Measurements from ENCODE around the gene TNFSF9.

The TNFSF9 gene

GRCh38 chr19:6516018-6516658 is 14.7 kb upstream of the TNFSF9 start (continued):
- no peak for TF ChIP-seq ZNF639 (tag by site-specific recombination; IDR thresholded peaks at IDR 0.05)
- TF ChIP-seq GLIS2 (tag by site-specific recombination; IDR thresholded peaks at IDR 0.05), result peak; percentile 22; the same call in 1 of the 2 replicates
- TF ChIP-seq ZNF792 (tag by site-specific recombination; IDR thresholded peaks at IDR 0.05), result no peak
- TF ChIP-seq KLF8 (tag by site-specific recombination; IDR thresholded peaks at IDR 0.05), result peak; percentile 50; the same call in 1 of the 2 replicates
- TF ChIP-seq KLF10 (tag by site-specific recombination; IDR thresholded peaks at IDR 0.05), result no peak
- TF ChIP-seq ZNF324 (tag by site-specific recombination; IDR thresholded peaks at IDR 0.05), result no peak
- TF ChIP-seq, protein P1, sequence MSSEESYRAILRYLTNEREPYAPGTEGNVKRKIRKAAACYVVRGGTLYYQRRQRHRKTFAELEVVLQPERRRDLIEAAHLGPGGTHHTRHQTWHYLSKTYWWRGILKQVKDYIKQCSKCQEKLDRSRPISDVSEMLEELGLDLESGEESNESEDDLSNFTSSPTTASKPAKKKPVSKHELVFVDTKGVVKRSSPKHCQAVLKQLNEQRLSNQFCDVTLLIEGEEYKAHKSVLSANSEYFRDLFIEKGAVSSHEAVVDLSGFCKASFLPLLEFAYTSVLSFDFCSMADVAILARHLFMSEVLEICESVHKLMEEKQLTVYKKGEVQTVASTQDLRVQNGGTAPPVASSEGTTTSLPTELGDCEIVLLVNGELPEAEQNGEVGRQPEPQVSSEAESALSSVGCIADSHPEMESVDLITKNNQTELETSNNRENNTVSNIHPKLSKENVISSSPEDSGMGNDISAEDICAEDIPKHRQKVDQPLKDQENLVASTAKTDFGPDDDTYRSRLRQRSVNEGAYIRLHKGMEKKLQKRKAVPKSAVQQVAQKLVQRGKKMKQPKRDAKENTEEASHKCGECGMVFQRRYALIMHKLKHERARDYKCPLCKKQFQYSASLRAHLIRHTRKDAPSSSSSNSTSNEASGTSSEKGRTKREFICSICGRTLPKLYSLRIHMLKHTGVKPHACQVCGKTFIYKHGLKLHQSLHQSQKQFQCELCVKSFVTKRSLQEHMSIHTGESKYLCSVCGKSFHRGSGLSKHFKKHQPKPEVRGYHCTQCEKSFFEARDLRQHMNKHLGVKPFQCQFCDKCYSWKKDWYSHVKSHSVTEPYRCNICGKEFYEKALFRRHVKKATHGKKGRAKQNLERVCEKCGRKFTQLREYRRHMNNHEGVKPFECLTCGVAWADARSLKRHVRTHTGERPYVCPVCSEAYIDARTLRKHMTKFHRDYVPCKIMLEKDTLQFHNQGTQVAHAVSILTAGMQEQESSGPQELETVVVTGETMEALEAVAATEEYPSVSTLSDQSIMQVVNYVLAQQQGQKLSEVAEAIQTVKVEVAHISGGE (tag by site-specific recombination; conservative IDR thresholded peaks at IDR 0.05; ENCODE audit: low read depth), result no peak
- TF ChIP-seq EGR2 (tag by site-specific recombination; IDR thresholded peaks at IDR 0.05; ENCODE audit: low read depth), result peak; percentile 98
- no peak for TF ChIP-seq ZNF169 (tag by site-specific recombination; IDR thresholded peaks at IDR 0.05)
- TF ChIP-seq KLF1 (tag by site-specific recombination; IDR thresholded peaks at IDR 0.05), result peak; percentile 59
- TF ChIP-seq ZBTB10 (tag by site-specific recombination; IDR thresholded peaks at IDR 0.05), result no peak
- no peak for TF ChIP-seq ZNF555 (tag by site-specific recombination; conservative IDR thresholded peaks at IDR 0.05)
- no peak; the same call in 1 of the 2 replicates for TF ChIP-seq ZNF366 (tag by site-specific recombination; conservative IDR thresholded peaks at IDR 0.05)
- TF ChIP-seq, protein P2, sequence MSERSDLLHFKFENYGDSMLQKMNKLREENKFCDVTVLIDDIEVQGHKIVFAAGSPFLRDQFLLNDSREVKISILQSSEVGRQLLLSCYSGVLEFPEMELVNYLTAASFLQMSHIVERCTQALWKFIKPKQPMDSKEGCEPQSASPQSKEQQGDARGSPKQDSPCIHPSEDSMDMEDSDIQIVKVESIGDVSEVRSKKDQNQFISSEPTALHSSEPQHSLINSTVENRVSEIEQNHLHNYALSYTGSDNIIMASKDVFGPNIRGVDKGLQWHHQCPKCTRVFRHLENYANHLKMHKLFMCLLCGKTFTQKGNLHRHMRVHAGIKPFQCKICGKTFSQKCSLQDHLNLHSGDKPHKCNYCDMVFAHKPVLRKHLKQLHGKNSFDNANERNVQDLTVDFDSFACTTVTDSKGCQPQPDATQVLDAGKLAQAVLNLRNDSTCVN (tag by site-specific recombination; optimal IDR thresholded peaks at IDR 0.05), result no peak
- TF ChIP-seq ZNF521 (tag by site-specific recombination; IDR thresholded peaks at IDR 0.05), result no peak
- no peak for TF ChIP-seq ZNF561 (tag by site-specific recombination; IDR thresholded peaks at IDR 0.05; ENCODE audit: borderline replicate concordance)
- TF ChIP-seq, protein P3, sequence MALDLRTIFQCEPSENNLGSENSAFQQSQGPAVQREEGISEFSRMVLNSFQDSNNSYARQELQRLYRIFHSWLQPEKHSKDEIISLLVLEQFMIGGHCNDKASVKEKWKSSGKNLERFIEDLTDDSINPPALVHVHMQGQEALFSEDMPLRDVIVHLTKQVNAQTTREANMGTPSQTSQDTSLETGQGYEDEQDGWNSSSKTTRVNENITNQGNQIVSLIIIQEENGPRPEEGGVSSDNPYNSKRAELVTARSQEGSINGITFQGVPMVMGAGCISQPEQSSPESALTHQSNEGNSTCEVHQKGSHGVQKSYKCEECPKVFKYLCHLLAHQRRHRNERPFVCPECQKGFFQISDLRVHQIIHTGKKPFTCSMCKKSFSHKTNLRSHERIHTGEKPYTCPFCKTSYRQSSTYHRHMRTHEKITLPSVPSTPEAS (tag by site-specific recombination; IDR thresholded peaks at IDR 0.05), result no peak
- TF ChIP-seq ZNF121 (tag by site-specific recombination; IDR thresholded peaks at IDR 0.05), result no peak
- no peak for TF ChIP-seq PRDM1 (tag by site-specific recombination; IDR thresholded peaks at IDR 0.05)
- TF ChIP-seq ZNF416 (tag by site-specific recombination; IDR thresholded peaks at IDR 0.05), result no peak
- no peak for TF ChIP-seq RBAK (tag by site-specific recombination; IDR thresholded peaks at IDR 0.05)
- no peak for TF ChIP-seq ZNF449 (tag by site-specific recombination; IDR thresholded peaks at IDR 0.05)
- TF ChIP-seq ZXDB (tag by site-specific recombination; IDR thresholded peaks at IDR 0.05), result peak; percentile 35; the same call in 1 of the 2 replicates
- no peak for TF ChIP-seq ZNF785 (tag by site-specific recombination; IDR thresholded peaks at IDR 0.05)
- TF ChIP-seq ZNF768 (tag by site-specific recombination; IDR thresholded peaks at IDR 0.05), result no peak
- TF ChIP-seq ZNF302 (tag by site-specific recombination; IDR thresholded peaks at IDR 0.05; ENCODE audit: low read depth), result no peak
- TF ChIP-seq YY1 (tag by site-specific recombination; IDR thresholded peaks at IDR 0.05), result no peak
- TF ChIP-seq ZNF629 (tag by site-specific recombination; IDR thresholded peaks at IDR 0.05), result no peak
- no peak for TF ChIP-seq ZNF549 (tag by site-specific recombination; IDR thresholded peaks at IDR 0.05)
- TF ChIP-seq KLF9 (tag by site-specific recombination; IDR thresholded peaks at IDR 0.05; ENCODE audit: low read depth), result peak; percentile 92
